ENCODE measurements around the gene SLC35D2. TPM values are rescaled to one million over a fixed set of nuclear protein-coding genes. Genes with fewer than 3 reads are reported as not detected.

The SLC35D2 gene
- total RNA-seq, 1 donor from 2014 or later: 11.9 TPM

- peak overlapping the region; percentile 79 to 94 for H3K4me3 ChIP-seq
- no peak for DNase-seq (ENCODE audit: low spot score in 2 of 2)
- no peaks in the 10 kb centered on the region for H3K36me3 ChIP-seq
- intact Hi-C loops (cut with DNase I): loop anchor here (2.0 to 5.0 kb wide), 2 partner anchors 36 to 234 kb away; partner anchors contain the start of genes CDC14B and ZNF367
- no peaks in the 10 kb centered on the region for H3K27me3 ChIP-seq
- peak overlapping the region; percentile 90 to 93 for H3K27ac ChIP-seq
- peaks cover 0 to 15% of the 10 kb centered on the region in 2 donors for H3K4me1 ChIP-seq
- no peaks in the 10 kb centered on the region for H3K9me3 ChIP-seq
- TF ChIP-seq CTCF (IDR thresholded peaks at IDR 0.05): no peak
Measured at GRCh38 chr9:96382839-96383164, 709 bp downstream of the SLC35D2 start.

- Histone ChIP-seq H3K36me3 (no peaks in the 10 kb centered on the region), H3K4me1 (peaks cover 0 to 17% of the 10 kb centered on the region in 2 donors), H3K9me3 (no peaks in the 10 kb centered on the region), H3K4me3 (peak overlapping the region in 1 of 2 donors; percentile 94), H3K27ac (no peak overlapping the region), H3K27me3 (no peaks in the 10 kb centered on the region)
- no peak for DNase-seq (ENCODE audit: low spot score in 2 of 2)
- intact Hi-C loops (cut with DNase I): loop anchor here (2.0 to 5.0 kb wide), 2 partner anchors 37 to 235 kb away; partner anchors contain the start of genes CDC14B and ZNF367
- no peak for TF ChIP-seq CTCF (IDR thresholded peaks at IDR 0.05)
Measured at GRCh38 chr9:96382175-96382574, 1.3 kb downstream of the SLC35D2 start.

- Histone ChIP-seq H3K4me1 (peaks cover 0 to 17% of the 10 kb centered on the region in 2 donors), H3K4me3 (peak overlapping the region in 1 of 2 donors; percentile 94), H3K27ac (no peak overlapping the region), H3K9me3 (no peaks in the 10 kb centered on the region), H3K27me3 (no peaks in the 10 kb centered on the region), H3K36me3 (no peaks in the 10 kb centered on the region)
- no peak for DNase-seq (ENCODE audit: low spot score in 2 of 2)
- intact Hi-C loops (cut with DNase I): loop anchor here (2.0 to 5.0 kb wide), 2 partner anchors 37 to 236 kb away; partner anchors contain the start of genes CDC14B and ZNF367
- no peak for TF ChIP-seq CTCF (IDR thresholded peaks at IDR 0.05)
Measured at GRCh38 chr9:96381696-96382095, 1.8 kb downstream of the SLC35D2 start.

GRCh38 chr9:96381125-96381524, 2.4 kb downstream of the SLC35D2 start:
- intact Hi-C loops (cut with DNase I): loop anchor here (5.0 kb wide), 1 partner anchor 236 kb away; the partner anchor contains the start of gene CDC14B
- TF ChIP-seq CTCF (IDR thresholded peaks at IDR 0.05): no peak
- H3K27me3 ChIP-seq: no peaks in the 10 kb centered on the region
- peak overlapping the region in 1 of 2 donors; percentile 94 for H3K4me3 ChIP-seq
- no peaks in the 10 kb centered on the region for H3K36me3 ChIP-seq
- peaks cover 0 to 17% of the 10 kb centered on the region in 2 donors for H3K4me1 ChIP-seq
- H3K27ac ChIP-seq: no peak overlapping the region
- no peak for DNase-seq (ENCODE audit: low spot score in 2 of 2)
- no peaks in the 10 kb centered on the region for H3K9me3 ChIP-seq

GRCh38 chr9:96379461-96379860, 4.0 kb downstream of the SLC35D2 start:
- H3K27ac ChIP-seq: no peak overlapping the region
- H3K4me1 ChIP-seq: peaks cover 0 to 17% of the 10 kb centered on the region in 2 donors
- DNase-seq (ENCODE audit: low spot score in 2 of 2): no peak
- no peaks in the 10 kb centered on the region for H3K9me3 ChIP-seq
- no peaks in the 10 kb centered on the region for H3K36me3 ChIP-seq
- intact Hi-C loops (cut with DNase I): no loop called here
- no peaks in the 10 kb centered on the region for H3K27me3 ChIP-seq
- no peak for TF ChIP-seq CTCF (IDR thresholded peaks at IDR 0.05)
- no peak overlapping the region for H3K4me3 ChIP-seq

- Histone ChIP-seq H3K4me1 (peaks cover 0 to 17% of the 10 kb centered on the region in 2 donors), H3K4me3 (no peak overlapping the region), H3K9me3 (no peaks in the 10 kb centered on the region), H3K36me3 (no peaks in the 10 kb centered on the region), H3K27ac (peak overlapping the region; percentile 33 to 48), H3K27me3 (no peaks in the 10 kb centered on the region)
- TF ChIP-seq CTCF (IDR thresholded peaks at IDR 0.05): no peak
- intact Hi-C loops (cut with DNase I): no loop called here
- no peak for DNase-seq (ENCODE audit: low spot score in 2 of 2)
Measured at GRCh38 chr9:96378187-96378586, 5.3 kb downstream of the SLC35D2 start.
